Colonic mucosa (tissue), 4 donors: ENCODE results near the gene SOX5. TPM values are rescaled to one million over a fixed set of nuclear protein-coding genes. Genes with fewer than 3 reads are reported as not detected.

Source experiments
- DNase-seq: peaks from one replicate; pipeline ENCODE4 v3.0.0-alpha.2; 2020
- H3K27ac ChIP-seq: fragments of 200-600 bp; one replicate; pipeline ENCODE4 v1.8.0; 2021
- H3K27me3 ChIP-seq: fragments of 200-600 bp; one replicate; pipeline ENCODE4 v1.8.0; 2021
- H3K36me3 ChIP-seq: fragments of 200-600 bp; one replicate; pipeline ENCODE4 v1.8.0; 2021
- H3K4me1 ChIP-seq: fragments of 200-600 bp; one replicate; pipeline ENCODE4 v1.8.0; 2021; ENCODE audit warnings: mild to moderate bottlenecking
- H3K4me3 ChIP-seq: fragments of 200-600 bp; one replicate; pipeline ENCODE4 v1.8.0; 2021
- H3K9ac ChIP-seq, 2 donors: one replicate each; pipeline ENCODE4 v1.7.0; 2013; ENCODE audit warnings: control low read depth in 2 of 2, low read depth in 2 of 2, low read length in 2 of 2
- H3K9me3 ChIP-seq: fragments of 200-600 bp; one replicate; pipeline ENCODE4 v1.8.0; 2021
- CTCF ChIP-seq: fragments of 200-600 bp; IDR thresholded peaks from one replicate; pipeline ENCODE4 v1.8.0; 2022; ENCODE audit warnings: antibody characterized with exemption, mild to moderate bottlenecking
- intact Hi-C: fragments of 100-400 bp; cut with DNase I; formaldehyde crosslinking; loops from one replicate; pipeline ENCODE4 v1.14.1; 2022
- total RNA-seq, 2 donors: library from RNA; stranded (reverse); fragmentation: NEBNext Ultra II Directional in 1 of 2; extraction: Animal tissue kit (Norgen Biotek cat#: 25700) in 1 of 2; gene quantifications; one replicate each; pipeline ENCODE4 v1.2.1, GENCODE V29; 2021
- donor health status: healthy.
- donor health status: DM: no; HTN: no; CAD: no.
- donor health status: DM: no; HTN: no; CAD: no.

SOX5 gene
- total RNA-seq, 2 donors from 2014 or later: 1.1 to 1.6 TPM

- TF ChIP-seq CTCF: no peak
- no peak for DNase-seq
- Histone ChIP-seq H3K27ac (no peak overlapping the region), H3K4me1 (no peaks in the 10 kb centered on the region), H3K9me3 (no peaks in the 10 kb centered on the region), H3K4me3 (no peak overlapping the region), H3K27me3 (no peaks in the 10 kb centered on the region), H3K9ac (no peak overlapping the region), H3K36me3 (no peaks in the 10 kb centered on the region)
- intact Hi-C loops: no loop called here
These were observed 206.9 kb downstream of the SOX5 start for GRCh38 chr12:23742574-23742973.

GRCh38 chr12:23731493-23731892 lies 218.0 kb downstream of the SOX5 start:
- no peak for TF ChIP-seq CTCF
- H3K4me1 ChIP-seq: no peaks in the 10 kb centered on the region
- no peak overlapping the region for H3K4me3 ChIP-seq
- H3K9ac ChIP-seq: no peak overlapping the region
- intact Hi-C loops: no loop called here
- DNase-seq: no peak
- H3K27ac ChIP-seq: no peak overlapping the region
- H3K27me3 ChIP-seq: no peaks in the 10 kb centered on the region
- H3K36me3 ChIP-seq: no peaks in the 10 kb centered on the region
- no peaks in the 10 kb centered on the region for H3K9me3 ChIP-seq

GRCh38 chr12:23731035-23731434 lies 218.4 kb downstream of the SOX5 start:
- intact Hi-C loops: no loop called here
- no peak overlapping the region for H3K27ac ChIP-seq
- no peak for DNase-seq

GRCh38 chr12:23729359-23729758 lies 220.1 kb downstream of the SOX5 start:
- Histone ChIP-seq H3K9ac (no peak overlapping the region), H3K4me1 (no peaks in the 10 kb centered on the region), H3K9me3 (no peaks in the 10 kb centered on the region), H3K27ac (no peak overlapping the region), H3K36me3 (no peaks in the 10 kb centered on the region), H3K27me3 (no peaks in the 10 kb centered on the region), H3K4me3 (no peak overlapping the region)
- DNase-seq: no peak
- no peak for TF ChIP-seq CTCF
- intact Hi-C loops: no loop called here

More at GRCh38 chr12:23731035-23731434, 218.4 kb downstream of the SOX5 start:
- Histone ChIP-seq H3K4me3 (no peak overlapping the region), H3K36me3 (no peaks in the 10 kb centered on the region), H3K9me3 (no peaks in the 10 kb centered on the region), H3K27me3 (no peaks in the 10 kb centered on the region), H3K4me1 (no peaks in the 10 kb centered on the region), H3K9ac (no peak overlapping the region)
- no peak for TF ChIP-seq CTCF

GRCh38 chr12:23726646-23727045 lies 222.8 kb downstream of the SOX5 start:
- no peak for TF ChIP-seq CTCF
- no peak for DNase-seq

GRCh38 chr12:23722655-23723054 lies 226.8 kb downstream of the SOX5 start:
- no peaks in the 10 kb centered on the region for H3K36me3 ChIP-seq
- no peaks in the 10 kb centered on the region for H3K4me1 ChIP-seq
- no peak overlapping the region for H3K4me3 ChIP-seq
- TF ChIP-seq CTCF: no peak
- DNase-seq: no peak
- no peak overlapping the region for H3K27ac ChIP-seq
- intact Hi-C loops: no loop called here
- H3K9me3 ChIP-seq: no peaks in the 10 kb centered on the region
- H3K27me3 ChIP-seq: no peaks in the 10 kb centered on the region
- H3K9ac ChIP-seq: no peak overlapping the region

More at GRCh38 chr12:23726646-23727045, 222.8 kb downstream of the SOX5 start:
- H3K4me3 ChIP-seq: no peak overlapping the region
- no peaks in the 10 kb centered on the region for H3K9me3 ChIP-seq
- no peaks in the 10 kb centered on the region for H3K27me3 ChIP-seq
- H3K27ac ChIP-seq: no peak overlapping the region
- H3K36me3 ChIP-seq: no peaks in the 10 kb centered on the region
- H3K9ac ChIP-seq: no peak overlapping the region
- intact Hi-C loops: no loop called here
- no peaks in the 10 kb centered on the region for H3K4me1 ChIP-seq
